ENCODE results near the gene NBAS.
"Not testable (repeated sequence)": the region's sequence is repeated elsewhere in the genome, so short reads cannot be mapped to it uniquely, and the experiment has no call there.

NBAS gene

GRCh38 chr2:15250946-15251345 lies 310.2 kb downstream of the NBAS start:
- not testable (repeated sequence) for FAIRE-seq

GRCh38 chr2:15246870-15247269 lies 314.3 kb downstream of the NBAS start:
- no peak for FAIRE-seq

GRCh38 chr2:15243762-15244161 lies 317.4 kb downstream of the NBAS start:
- no peak for FAIRE-seq

- FAIRE-seq: no peak
These were observed 318.1 kb downstream of the NBAS start for GRCh38 chr2:15242936-15243461.

GRCh38 chr2:15241929-15242328 lies 319.2 kb downstream of the NBAS start:
- no peak for FAIRE-seq

- FAIRE-seq: no peak
These were observed 319.9 kb downstream of the NBAS start for GRCh38 chr2:15241201-15241600.

- no peak for FAIRE-seq
These were observed 323.1 kb downstream of the NBAS start for GRCh38 chr2:15238028-15238427.

- no peak for FAIRE-seq
These were observed 330.4 kb downstream of the NBAS start for GRCh38 chr2:15230599-15231192.

- FAIRE-seq: no peak
These were observed 334.5 kb downstream of the NBAS start for GRCh38 chr2:15226661-15227060.

- FAIRE-seq: no peak
These were observed 336.0 kb downstream of the NBAS start for GRCh38 chr2:15225131-15225530.

GRCh38 chr2:15224641-15225040 lies 336.5 kb downstream of the NBAS start:
- no peak for FAIRE-seq

GRCh38 chr2:15223887-15224286 lies 337.2 kb downstream of the NBAS start:
- no peak for FAIRE-seq

GRCh38 chr2:15222856-15223255 lies 338.3 kb downstream of the NBAS start:
- FAIRE-seq: no peak

- FAIRE-seq: peak; percentile 5
These were observed 340.5 kb downstream of the NBAS start for GRCh38 chr2:15220603-15221002.

GRCh38 chr2:15218423-15219086 lies 342.6 kb downstream of the NBAS start:
- FAIRE-seq: no peak

- no peak for FAIRE-seq
These were observed 348.9 kb downstream of the NBAS start for GRCh38 chr2:15212249-15212648.

- not testable (repeated sequence) for FAIRE-seq
These were observed 350.6 kb downstream of the NBAS start for GRCh38 chr2:15210542-15210941.

GRCh38 chr2:15206419-15206818 lies 354.7 kb downstream of the NBAS start:
- FAIRE-seq: no peak

GRCh38 chr2:15205562-15205961 lies 355.6 kb downstream of the NBAS start:
- FAIRE-seq: no peak

GRCh38 chr2:15201009-15201408 lies 360.1 kb downstream of the NBAS start:
- FAIRE-seq: no peak

- FAIRE-seq: no peak
These were observed 360.6 kb downstream of the NBAS start for GRCh38 chr2:15200581-15200980.

- no peak for FAIRE-seq
These were observed 363.1 kb downstream of the NBAS start for GRCh38 chr2:15198051-15198450.

GRCh38 chr2:15195813-15196212 lies 365.3 kb downstream of the NBAS start:
- no peak for FAIRE-seq

- no peak for FAIRE-seq
These were observed 369.3 kb downstream of the NBAS start for GRCh38 chr2:15191789-15192188.

GRCh38 chr2:15189216-15189615 lies 371.9 kb downstream of the NBAS start:
- FAIRE-seq: no peak
